DMS79 treated with DMSO at 0.1 percent for 48 hours (cell line): Measurements from ENCODE around the gene POPDC2.
A peak's percentile ranks its signal among the peaks of the same experiment; 100 is the strongest.

Source experiments
- DNase-seq: peaks from one replicate; lab custom pipeline; 2025; lab: John Stamatoyannopoulos, UW

Gene POPDC2

DNA sequence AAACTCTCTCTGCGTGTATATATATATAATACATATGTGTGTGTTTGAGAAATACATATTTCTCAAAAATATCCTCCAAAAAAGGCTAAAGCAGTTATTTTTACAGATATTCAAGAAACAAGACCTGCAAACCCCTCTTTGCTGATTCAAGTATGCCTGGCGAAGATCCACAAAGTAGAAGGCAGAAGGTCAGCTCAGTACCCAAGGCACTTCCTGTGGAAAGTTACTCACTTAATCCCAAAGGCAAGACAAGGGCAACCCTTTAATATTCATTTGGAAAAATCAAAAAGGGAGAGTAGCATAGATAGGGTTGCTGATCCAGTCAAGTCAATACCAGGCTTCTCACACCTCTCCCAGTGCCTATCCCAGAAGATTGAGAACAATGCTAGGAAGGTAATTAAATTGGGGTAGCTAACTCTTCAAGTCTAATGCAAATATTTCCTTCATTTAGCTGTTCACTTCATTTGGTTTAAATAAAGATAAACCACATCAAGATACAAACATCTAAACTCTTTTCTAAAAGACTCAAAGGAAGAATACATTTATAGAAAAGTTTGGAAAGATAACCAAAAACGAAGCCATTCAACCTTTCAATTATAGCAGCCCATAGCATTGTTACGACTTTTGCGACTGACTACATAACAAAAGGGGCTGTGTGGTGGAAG lies 9.6 kb upstream of the POPDC2 start:
- no peak for DNase-seq

DNA sequence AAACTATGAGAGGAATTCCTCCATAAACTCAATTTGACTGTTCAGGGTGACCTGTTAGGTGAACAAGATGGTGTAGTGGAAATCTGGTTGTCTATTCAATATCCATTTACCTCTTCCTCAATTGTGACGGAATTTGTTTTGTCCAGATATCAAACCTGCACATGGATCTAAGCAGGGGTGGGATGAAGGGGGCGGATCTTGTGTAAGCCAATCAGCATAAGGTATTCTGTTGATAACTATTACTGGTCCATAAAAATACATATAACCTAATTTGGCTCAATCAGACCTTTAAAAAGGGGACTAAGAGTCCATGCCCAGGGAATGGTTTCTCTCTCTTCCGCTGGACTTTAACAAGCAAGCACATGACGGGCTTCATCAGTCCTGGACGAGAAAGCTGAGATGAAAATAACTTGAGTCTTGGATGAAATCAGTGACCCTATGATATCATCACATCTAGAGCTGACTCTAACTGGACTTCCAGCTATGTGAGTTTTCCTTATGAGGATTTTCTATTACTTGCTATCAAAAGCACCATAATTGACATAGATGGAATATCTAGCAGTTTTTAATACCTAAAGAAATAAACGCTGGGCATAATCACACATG lies 5.7 kb upstream of the POPDC2 start:
- DNase-seq, result no peak

DNA sequence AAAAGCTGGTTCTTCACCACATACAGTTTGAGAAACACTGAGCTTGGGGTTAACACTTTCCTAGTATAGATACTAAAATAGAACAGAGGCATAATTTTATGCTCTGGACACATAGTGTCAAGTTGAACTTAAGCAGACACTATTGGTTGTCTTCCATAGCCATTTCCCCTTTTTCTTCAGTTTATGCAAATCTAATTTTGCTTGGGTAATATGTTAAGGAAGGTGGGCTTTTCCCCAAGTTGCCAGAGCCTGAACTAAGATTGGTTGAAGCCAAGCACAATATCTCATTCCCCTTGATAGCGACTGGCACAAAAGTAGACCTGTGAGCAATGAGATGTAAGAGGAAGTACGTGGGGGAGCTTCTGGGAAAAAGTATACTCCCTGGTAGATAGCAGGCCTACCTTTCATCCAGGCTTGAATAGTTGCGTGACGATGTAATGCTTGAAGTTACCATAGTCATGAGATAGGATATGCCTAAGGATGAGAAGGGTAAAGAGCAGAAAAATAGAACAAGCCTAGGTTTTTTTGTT lies 4.5 kb upstream of the POPDC2 start:
- no peak for DNase-seq

DNA sequence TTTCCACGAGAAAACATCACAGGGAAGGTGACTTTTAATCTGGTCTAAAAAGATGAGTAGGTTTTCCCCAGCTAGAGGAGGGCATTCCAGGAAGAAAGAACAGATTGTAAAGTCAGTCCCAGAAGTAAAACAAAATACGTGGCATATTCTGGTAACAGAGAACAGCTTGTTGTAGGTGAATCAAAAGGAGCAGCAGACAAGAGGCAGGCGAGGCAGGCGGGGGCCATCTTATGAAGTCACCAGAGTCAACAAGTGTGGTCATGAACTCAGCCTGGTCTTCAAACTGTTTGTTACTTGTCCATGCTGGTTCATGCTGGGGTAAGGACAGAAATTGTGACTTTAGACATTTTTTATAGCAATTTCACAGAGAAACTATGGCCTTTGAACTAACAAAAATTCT lies 4.0 kb upstream of the POPDC2 start:
- DNase-seq, result no peak

DNA sequence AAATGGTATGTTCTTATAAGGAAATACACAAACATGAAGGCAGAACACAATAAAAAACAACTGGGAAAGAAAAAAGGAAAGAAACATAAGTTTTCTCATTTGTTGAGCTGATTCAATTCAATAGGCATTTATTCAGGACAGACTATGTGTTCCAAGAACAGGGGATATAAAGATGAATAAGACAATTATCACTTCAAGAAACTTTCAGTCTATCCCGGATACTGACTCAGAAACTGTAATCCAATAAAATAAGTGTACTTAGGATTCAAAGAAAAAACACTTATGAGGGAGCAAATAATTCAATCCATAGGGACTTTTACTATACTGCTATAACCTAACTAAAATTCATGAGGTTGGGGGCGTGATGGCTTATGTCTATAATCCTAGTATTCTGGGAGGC lies 3.5 kb upstream of the POPDC2 start:
- DNase-seq, result no peak

DNA sequence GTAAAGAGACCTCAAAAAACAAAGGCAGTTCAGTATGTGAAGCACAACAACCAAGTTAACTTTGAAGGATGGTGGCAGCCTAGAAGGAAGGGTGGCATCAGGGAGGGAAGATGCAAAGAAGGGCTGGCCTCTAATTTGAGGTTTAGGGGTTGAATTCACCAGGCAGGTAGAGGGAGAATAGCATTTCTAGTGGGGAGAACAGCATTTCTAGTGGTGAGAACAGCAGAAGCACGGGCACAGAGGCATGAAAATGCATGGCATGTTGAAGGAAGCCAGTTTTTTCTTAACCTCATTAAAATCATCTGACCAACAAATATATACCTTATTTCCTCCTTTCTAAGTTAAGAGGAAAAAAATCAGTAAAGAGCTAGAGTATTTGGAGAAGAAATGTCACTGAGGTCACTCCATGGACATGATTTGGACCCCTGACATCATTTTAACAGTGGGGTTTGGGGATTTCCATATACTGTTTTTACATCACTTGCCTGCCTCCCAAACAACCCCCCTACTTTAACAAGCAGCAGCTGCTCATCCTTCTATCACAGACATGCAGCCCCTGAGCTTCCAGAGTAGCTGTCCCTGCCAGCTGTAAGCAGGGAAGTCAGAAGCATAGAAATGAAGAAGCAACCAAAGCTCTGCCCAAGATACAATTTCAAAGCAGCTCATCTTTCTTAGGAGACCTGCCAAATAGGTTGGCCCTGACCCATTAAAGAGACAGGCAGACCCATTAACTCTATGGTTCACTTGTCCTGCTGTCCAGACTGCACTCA lies 2.4 kb upstream of the POPDC2 start:
- no peak for DNase-seq

DNA sequence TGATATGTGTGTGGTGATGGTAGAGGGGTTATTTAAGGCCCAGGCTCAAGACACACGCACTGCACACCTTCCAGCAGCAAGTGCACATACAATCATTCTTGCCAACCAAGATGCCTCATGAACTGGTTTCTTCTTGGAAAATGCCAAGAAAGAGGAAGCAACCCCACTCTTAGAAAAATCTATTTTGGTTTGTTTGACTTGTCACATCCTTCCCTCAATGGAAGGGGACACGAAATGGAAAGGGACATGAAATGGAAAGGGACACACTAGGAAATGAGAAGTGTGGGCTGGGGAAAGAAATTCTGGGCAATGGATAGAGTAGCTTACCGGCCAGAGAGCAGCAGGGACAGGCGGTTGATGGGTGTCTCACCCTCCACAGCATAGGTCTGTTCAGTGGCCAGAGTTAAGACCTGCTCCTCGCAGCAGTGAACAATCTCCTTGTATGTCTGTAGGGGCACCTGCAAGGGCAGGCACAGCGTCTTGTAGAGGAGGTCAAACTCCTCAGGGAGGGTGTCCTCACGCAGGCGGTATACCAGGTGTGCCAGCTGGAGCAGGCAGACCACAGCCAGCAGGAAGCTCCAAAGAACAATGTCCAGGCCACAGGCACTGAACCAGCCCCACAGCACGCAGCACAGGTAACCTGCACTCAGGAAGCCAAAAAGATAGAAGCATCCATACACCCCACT lies 640 bp downstream of the POPDC2 start:
- no peak for DNase-seq

DNA sequence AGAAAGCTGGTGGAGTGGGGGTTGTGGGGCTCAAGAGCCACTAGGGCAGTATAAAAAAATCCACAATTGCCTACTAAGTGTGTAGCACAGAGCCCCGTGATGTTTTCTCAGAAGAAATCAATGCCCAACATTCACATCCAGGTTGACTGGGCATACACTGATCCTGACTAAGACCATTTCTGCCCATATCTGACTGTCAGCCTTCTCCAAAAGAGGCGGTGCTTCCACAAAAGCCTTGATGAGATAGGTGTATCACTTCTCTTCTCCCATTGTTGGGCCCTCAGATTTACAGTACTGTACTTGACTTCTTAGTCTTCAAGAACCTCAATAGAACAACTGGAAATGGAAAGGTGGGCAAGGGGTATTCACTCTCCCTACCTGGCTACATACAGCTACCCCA lies 1.4 kb downstream of the POPDC2 start:
- no peak for DNase-seq

DNA sequence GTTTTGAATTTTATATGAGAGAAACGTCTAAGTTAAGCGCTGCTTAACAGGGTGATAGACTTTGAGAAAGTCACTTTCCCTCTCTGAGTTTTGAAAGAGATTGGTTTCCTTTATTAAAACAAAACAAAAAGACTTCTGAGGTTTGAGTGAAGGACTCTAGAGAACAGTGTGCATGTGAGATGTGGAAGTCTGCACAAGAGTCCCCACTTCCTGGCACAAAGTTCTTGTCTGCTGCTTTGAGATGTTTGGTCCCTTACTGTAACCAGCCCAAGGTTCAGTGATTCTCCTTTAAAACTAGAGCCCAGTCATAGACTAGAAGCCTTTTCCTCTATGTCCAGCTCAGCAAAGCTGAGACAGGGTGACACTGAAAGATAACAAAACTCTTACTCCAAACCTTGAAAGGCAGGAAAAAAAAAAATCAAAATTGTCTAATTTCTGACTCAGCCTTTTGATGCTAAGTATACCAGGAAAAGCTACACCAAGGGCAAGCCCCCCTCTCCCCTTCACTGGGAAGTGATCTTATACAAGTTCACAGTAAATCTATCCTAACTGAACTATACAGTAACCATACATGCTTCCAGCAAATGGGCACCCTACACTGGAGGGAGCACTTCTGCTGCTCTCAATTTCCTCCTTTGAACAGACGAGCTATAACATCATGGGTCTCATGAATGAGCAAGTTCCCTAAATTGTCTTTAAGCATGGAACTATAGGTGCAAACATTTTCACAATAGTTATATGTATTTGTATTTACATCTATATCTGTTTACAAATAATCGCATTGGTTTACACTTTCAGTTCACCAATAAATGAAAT lies 2.3 kb downstream of the POPDC2 start:
- DNase-seq, result no peak

DNA sequence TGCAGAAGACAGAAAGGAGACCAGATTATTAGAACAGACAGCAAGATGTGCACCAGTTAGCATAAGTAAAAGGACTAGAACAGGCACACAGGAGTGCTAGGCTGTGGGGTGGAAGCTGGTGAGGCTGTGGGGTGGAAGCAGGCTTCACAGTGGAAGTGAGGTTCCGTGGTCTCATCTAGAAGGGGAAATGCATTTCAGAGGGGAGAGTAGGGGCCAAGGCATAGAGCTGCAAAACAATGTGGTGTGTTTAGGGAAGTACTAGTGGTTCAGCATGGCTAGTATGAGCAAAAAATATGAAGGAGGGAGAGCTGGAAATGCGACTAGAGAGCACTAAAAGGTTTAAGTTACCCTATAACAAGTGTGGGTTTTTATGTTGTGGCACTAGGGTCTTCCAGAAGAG lies 6.5 kb downstream of the POPDC2 start:
- no peak for DNase-seq

DNA sequence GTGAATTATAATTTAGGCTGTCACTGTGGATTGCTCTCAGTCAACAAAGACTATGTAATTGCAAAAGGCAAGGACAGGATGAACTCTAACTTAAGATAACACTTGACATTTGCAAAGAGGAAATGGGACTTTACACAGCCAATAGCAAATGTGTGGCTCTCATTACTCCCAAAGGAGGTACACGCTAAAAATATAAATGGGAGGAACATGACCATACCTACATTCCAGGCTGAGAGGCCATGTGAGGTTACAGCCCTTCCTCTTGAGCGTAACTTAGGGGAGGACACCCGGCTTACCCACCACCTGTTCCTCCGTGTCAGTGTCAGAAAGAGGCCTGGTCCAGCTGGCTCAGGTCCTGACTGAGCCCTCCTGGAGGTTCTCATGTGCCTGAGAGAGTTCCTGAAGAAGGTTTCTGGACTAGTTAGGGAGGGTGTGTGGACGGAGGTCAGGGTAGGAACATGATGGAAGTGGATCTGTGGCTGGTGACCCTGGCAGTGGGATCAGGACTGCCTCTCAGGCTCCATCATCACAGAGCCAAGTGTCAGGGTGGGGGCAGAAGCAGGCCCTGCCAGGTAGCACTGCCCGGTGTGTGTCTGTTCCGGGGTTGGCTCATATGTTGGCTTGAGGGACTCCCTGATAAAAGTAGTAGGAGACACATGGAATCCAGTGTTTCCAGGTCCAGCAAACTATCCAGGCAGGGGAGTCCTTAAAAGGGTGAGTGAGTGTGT lies 7.9 kb downstream of the POPDC2 start:
- no peak for DNase-seq

DNA sequence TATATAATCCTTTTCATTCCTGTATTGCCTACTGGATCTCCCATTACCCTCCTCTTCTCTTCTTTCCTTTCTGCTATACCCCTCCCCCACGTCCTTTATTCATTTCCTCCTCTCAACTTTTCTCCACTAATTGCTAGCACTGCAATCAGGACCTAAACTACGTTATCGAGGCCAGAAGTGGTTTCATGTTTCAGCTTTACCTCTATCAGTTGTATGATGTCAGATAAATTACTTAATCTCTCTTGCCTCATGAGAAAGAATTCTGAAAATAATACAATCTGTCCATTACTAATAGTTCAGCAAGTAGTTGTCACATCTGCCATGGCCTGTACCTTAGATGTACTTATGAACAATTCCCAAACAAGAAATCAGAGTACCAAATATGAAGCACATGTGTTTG lies 10.6 kb downstream of the POPDC2 start:
- peak; percentile 25 for DNase-seq

DNA sequence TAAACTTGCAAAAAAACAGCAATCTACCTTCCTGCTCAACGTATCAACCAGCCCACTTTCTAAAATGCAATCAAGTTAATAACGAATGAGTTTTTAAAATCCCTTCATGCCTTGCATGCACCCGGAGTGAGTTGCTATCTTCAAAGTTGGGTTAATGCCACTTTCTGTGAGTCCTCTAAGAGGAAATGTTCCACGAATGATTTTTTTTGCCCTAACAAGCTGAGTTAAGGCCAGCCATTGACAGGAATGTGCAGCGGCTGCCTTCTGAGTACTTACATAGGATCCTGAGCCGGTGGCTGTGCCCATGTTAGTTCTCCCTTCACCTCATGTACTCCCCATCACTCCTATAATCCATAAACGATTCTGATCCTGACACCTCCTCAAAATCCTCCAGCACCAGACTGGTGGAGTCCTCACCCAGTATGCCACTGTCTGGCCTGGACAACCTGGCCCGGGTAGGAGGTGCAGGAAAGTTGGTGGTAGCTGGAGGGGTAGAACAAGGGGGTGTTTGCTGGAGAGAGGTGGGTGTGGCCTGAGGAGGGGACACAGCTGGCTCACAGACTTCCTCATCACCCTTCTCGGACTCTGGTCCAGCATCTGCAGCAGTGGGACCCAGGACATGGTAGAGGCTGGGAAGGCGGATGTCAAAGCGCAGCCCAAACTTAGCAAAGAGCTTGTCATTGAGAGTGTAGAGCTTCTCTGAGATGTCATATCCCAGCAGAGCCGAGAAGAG lies 12.4 kb downstream of the POPDC2 start:
- DNase-seq, result peak; percentile 81

DNA sequence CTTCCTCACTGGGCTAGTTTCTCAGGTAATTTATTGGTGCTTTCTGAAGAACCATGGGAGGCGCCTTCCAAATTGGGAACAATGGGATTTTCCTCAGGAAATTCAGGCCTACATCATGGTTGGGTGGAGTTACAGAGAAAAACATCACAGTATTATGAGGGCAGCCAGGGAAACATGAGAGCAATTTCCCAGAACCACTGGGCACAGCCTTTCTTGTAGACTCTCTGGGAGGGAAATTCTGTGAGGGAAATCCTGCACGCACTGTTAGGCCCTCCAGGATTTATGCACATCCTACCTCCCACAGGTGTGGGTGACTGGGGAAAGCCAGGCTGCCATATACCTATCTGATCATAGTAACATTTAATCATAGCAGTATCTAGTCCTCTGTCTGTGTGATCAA lies 13.2 kb downstream of the POPDC2 start:
- DNase-seq, result no peak

DNA sequence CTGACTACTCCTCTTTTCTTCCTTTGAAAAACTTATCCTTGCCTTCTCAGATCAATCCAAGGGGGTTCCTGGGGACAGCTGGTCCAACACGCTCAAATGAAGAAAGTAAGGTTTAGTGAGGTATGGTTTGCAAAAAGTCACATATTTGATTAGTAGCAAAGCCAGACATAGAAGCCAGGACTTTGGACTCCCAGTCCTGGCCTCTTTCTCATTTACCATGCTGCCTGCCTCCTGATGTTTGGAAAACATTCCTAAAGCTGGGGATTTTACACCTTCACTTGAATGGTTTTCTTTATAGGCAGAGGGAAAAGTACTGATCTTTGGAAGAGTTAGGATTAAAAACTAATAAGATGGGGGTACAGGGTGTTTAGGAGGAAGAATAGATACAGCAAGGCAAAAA lies 14.6 kb downstream of the POPDC2 start:
- no peak for DNase-seq

DNA sequence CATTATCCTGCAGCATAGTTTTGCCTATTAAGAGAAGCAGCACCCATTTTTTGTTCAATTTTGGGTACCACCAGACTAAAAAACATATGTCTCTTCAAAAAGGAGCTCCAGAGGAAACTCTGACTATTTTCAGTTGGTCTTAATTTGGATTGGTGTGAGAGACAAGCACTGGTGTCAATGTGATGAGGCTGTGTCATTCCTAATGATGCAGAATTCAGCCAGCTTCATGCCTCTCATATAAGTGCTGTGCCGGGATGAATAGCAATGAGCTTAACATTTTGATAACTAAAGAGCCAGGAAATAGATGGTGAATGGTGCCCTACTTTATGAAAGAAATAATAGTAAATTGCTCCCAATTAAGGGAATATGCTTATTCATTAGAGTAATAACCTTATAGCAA lies 15.9 kb downstream of the POPDC2 start:
- no peak for DNase-seq

DNA sequence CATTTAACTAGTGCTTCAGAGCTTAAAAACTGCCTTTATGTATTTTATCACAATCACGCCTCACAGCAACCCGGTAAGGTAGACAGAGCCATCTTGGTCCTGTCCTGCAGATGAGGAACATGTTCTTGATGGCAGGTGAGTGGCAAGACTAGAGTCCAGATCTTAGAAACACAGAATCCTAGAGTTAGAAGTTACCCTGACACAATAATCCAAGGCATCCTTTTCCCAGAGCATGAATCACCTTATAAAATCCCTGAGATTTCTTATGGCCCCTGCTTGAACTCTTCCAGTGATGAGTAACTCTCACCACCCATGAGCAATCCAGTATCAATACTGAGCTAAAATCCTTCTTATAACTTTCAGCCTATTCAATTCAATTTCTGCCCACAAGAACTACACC lies 16.9 kb downstream of the POPDC2 start:
- no peak for DNase-seq

DNA sequence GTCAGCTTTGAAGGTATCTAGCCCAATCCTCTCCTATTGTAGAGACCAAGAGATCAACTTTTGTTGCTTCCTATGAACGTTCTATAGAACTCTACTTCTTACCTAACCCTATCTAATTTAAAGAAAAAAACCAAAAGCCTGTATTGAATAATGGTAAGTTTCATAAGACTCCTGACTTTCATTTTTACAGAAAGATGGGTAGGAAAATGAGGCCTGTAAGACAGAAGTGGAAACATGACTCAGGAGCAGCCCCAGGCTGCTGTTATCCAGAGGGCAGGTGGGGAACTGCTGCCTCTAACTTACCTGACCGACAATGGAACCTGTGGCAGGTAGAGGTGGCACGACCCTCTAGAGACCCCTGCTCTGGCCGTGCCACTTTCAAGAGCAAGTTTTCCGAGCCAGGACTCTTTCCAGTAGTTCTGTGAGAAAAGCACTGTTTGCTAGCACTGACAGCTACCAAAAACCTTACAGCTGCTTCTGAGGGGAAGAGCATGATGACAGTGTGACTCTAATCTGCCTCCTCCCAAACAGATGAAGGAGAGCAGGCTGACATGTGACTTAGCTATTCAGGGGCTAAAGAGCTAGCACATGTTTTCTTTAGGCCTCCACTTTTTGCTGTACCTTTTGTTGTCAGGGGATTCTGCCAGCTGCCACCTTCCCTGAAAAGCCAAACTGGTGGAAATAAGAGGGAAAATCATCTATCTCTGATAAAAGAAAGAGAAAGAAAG lies 17.5 kb downstream of the POPDC2 start:
- no peak for DNase-seq

DNA sequence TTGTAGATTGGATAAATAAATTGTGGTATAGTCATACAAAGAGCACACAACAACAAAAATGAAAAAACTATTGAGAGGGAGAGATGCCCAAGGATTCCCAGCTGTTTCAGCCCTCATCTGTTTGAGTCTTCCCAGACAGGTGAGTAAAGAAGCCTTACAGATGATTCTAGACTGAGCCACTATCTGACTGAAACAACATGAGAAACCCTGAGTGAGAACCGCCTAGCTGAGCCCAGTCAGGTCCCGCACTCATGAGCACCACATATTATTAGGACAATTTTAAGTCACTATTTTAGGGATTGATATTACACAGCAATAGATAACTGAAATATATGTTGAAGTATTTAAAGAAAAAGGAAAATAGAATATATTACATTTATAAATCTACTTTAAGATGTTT lies 19.0 kb downstream of the POPDC2 start:
- DNase-seq, result no peak
